H1 (cell line): ENCODE results near the gene TRAK1. TPM values are rescaled to one million over a fixed set of nuclear protein-coding genes. Genes with fewer than 3 reads are reported as not detected.

ENCODE experiments used
- BACH1 ChIP-seq: IDR thresholded peaks from 2 replicates; pipeline ENCODE4 v1.6.1; 2012; ENCODE audit warnings: low read length, improper control_type of control experiment
- CBX8 ChIP-seq: fragments of 300-800, 300-1000 bp; sonication (generic); IDR thresholded peaks from 2 replicates; pipeline ENCODE4 v1.7.1; 2016; ENCODE audit warnings: low read depth, low read length, borderline replicate concordance
- CHD7 ChIP-seq: fragments of 300-600 bp; sonication (generic); IDR thresholded peaks from 2 replicates; pipeline ENCODE4 v1.7.1; 2012; ENCODE audit warnings: low read length, moderate library complexity, mild to moderate bottlenecking, inconsistent platforms; ENCODE audit not compliant: insufficient replicate concordance
- KDM1A ChIP-seq: fragments of 200-600, 300-600 bp; sonication (generic); IDR thresholded peaks from 2 replicates; pipeline ENCODE4 v1.7.1; 2016; ENCODE audit warnings: mild to moderate bottlenecking, low read length, borderline replicate concordance
- polyA plus RNA-seq, 7 experiments: library from polyadenylated mRNA; depleted of rRNA in 3 of 7; stranded (reverse) in 5 of 7; unstranded in 2 of 7; fragments of >200 nt in 5 of 7; fragments of 200-250 nt in 2 of 7; gene quantifications; 1 replicate in 5 of 7; 2 replicates in 1 of 7; 4 replicates in 1 of 7; pipeline versions ENCODE4 v1.2.1 to v1.2.3, GENCODE V29; 2011 to 2013; ENCODE audit warnings: missing spikeins in 2 of 7, mixed read lengths in 2 of 7
- total RNA-seq: library from RNA; stranded (reverse); fragmentation: NEBNext Ultra II Directional; extraction: Animal tissue kit (Norgen Biotek cat#: 25700); gene quantifications from 2 replicates; pipeline ENCODE4 v1.2.1, GENCODE V29; 2021

TRAK1 gene
- total and polyA plus RNA-seq, 2 of the 8 experiments (the other 6 are each of a cell fraction or from before 2014, with no cell fraction given): 21.3 to 32.7 TPM

- TF ChIP-seq CHD7: no peak
- no peak for TF ChIP-seq CBX8
- no peak for TF ChIP-seq BACH1
- TF ChIP-seq KDM1A: no peak
These were observed 39.3 kb downstream of the TRAK1 start (continued) for GRCh38 chr3:42130329-42131070.
